HepG2 (cell line): Measurements from ENCODE around the gene SURF6. TPM values are rescaled to one million over a fixed set of nuclear protein-coding genes. Genes with fewer than 3 reads are reported as not detected.

Experiments used
- ATAC-seq: fragments of 200-7000 bp; cut with Tn5 transposase; 3 replicates; pipeline ENCODE4 v1.9.1; 2020; ENCODE audit warnings: mild to moderate bottlenecking, moderate library complexity
- BruUV-seq: library from RNA; stranded (reverse); fragments of 400-500 nt; replicated peaks from 2 replicates; lab custom pipeline; 2021; lab: Mats Ljungman, UMichigan
- CTCF ChIA-PET: fragments of 300-600 bp; formaldehyde crosslinking; extraction: SDS; loops from one replicate; lab custom pipeline; 2021; ENCODE audit warnings: low total read pairs, inconsistent platforms, low intra/inter-chr PET ratio; lab: Yijun Ruan, JAX
- POLR2A ChIA-PET: fragments of 350-600 bp; sonication (Branson Sonifier 250); formaldehyde crosslinking; loops from one replicate; lab custom pipeline; 2020; ENCODE audit warnings: antibody characterized with exemption, inconsistent platforms; lab: Yijun Ruan, JAX
- DNase-seq: peaks from one replicate; pipeline ENCODE4 v3.0.0-alpha.2; 2015; ENCODE audit warnings: low spot score
- FAIRE-seq: peaks from 3 replicates; lab custom pipeline; 2011; peaks lifted over from hg19 to GRCh38; lab: Jason Lieb, UNC
- H2AFZ ChIP-seq: one replicate; pipeline ENCODE4 v1.6.1; 2011; ENCODE audit warnings: low read length, inconsistent platforms
- H3K27ac ChIP-seq: fragments of 300-600 bp; 3 replicates; pipeline ENCODE4 v1.8.0; 2011; ENCODE audit warnings: mixed run types, mild to moderate bottlenecking, mixed read lengths, low read length, inconsistent platforms; ENCODE audit not compliant: insufficient read depth; ENCODE audit errors: extremely low read length
- H3K27me3 ChIP-seq, 2 experiments: fragments of 200-600 bp in 1 of 2; 2 replicates in 1 of 2; 3 replicates in 1 of 2; pipeline versions ENCODE4 v1.6.0 to v1.8.0; 2011; ENCODE audit warnings: low read length in 2 of 2, mild to moderate bottlenecking in 2 of 2, moderate library complexity in 2 of 2, inconsistent platforms in 1 of 2; ENCODE audit not compliant: insufficient read depth in 2 of 2, control insufficient read depth in 1 of 2
- H3K36me3 ChIP-seq, 2 experiments: fragments of 200-600 bp in 1 of 2; replicated peaks in 1 of 2; 2 replicates in 1 of 2; 3 replicates in 1 of 2; pipeline versions ENCODE4 v1.5.1 to v1.8.0; 2011; ENCODE audit warnings: low read length in 2 of 2, inconsistent platforms in 1 of 2; ENCODE audit not compliant: insufficient read depth in 2 of 2, control insufficient read depth in 1 of 2
- H3K4me1 ChIP-seq: 2 replicates; pipeline ENCODE4 v1.5.1; 2012; ENCODE audit warnings: low read length, inconsistent platforms; ENCODE audit not compliant: insufficient read depth
- H3K4me2 ChIP-seq: 2 replicates; pipeline ENCODE4 v1.6.0; 2011; ENCODE audit warnings: low read depth, low read length, inconsistent platforms
- H3K4me3 ChIP-seq, 3 experiments: fragments of 200-600 bp in 1 of 3; sonication (generic), shearing (Covaris generic) in 1 of 3; replicated peaks in 1 of 3; 2 replicates each; pipeline ENCODE4 v1.5.1; 2011 to 2016; ENCODE audit warnings: low read length in 3 of 3, inconsistent platforms in 2 of 3, low read depth in 2 of 3, mild to moderate bottlenecking in 2 of 3, control low read depth in 1 of 3, mixed read lengths in 1 of 3; ENCODE audit not compliant: insufficient read depth in 1 of 3
- H3K79me2 ChIP-seq: one replicate; pipeline ENCODE4 v1.6.1; 2011; ENCODE audit warnings: low read length, inconsistent platforms; ENCODE audit not compliant: insufficient read depth
- H3K9ac ChIP-seq: 2 replicates; pipeline ENCODE4 v1.6.0; 2011; ENCODE audit warnings: mild to moderate bottlenecking, low read depth, low read length, inconsistent platforms; ENCODE audit not compliant: insufficient read depth
- H3K9me3 ChIP-seq: 2 replicates; pipeline ENCODE4 v1.5.1; 2012; ENCODE audit warnings: mild to moderate bottlenecking, low read length
- H4K20me1 ChIP-seq: 2 replicates; pipeline ENCODE4 v1.6.0; 2011; ENCODE audit warnings: inconsistent platforms, mild to moderate bottlenecking, low read length, moderate library complexity; ENCODE audit not compliant: insufficient read depth
- GLI4 ChIP-seq: sonication (generic); formaldehyde crosslinking; IDR thresholded peaks from 2 replicates; pipeline ENCODE4 v1.5.1; 2020; ENCODE audit warnings: missing genetic modification reagents, mild to moderate bottlenecking, moderate library complexity, borderline replicate concordance
- HCFC1 ChIP-seq: fragments of 150-350 bp; IDR thresholded peaks from 2 replicates; pipeline ENCODE4 v1.6.1; 2014; ENCODE audit warnings: low read depth, low read length
- HNF4A ChIP-seq: sonication (generic); formaldehyde crosslinking; IDR thresholded peaks from 2 replicates; pipeline ENCODE4 v1.4.0; 2020; ENCODE audit warnings: missing genetic modification reagents
- HNF4G ChIP-seq, 2 experiments: sonication (generic) in 1 of 2; formaldehyde crosslinking in 1 of 2; IDR thresholded peaks; 2 replicates each; pipeline versions ENCODE4 v1.4.0 to v1.6.1; 2011 to 2020; ENCODE audit warnings: borderline replicate concordance in 2 of 2, low read depth in 2 of 2, mild to moderate bottlenecking in 2 of 2, low read length in 1 of 2, missing genetic modification reagents in 1 of 2, moderate library complexity in 1 of 2
- ISL2 ChIP-seq: sonication (generic); formaldehyde crosslinking; IDR thresholded peaks from 2 replicates; pipeline ENCODE4 v1.5.0; 2020; ENCODE audit warnings: missing genetic modification reagents
- NFE2L1 ChIP-seq: sonication (generic); formaldehyde crosslinking; IDR thresholded peaks from 2 replicates; pipeline ENCODE4 v1.4.0; 2020; ENCODE audit warnings: missing genetic modification reagents, mild to moderate bottlenecking, borderline replicate concordance
- POLR2A ChIP-seq, 2 experiments: IDR thresholded peaks; 2 replicates each; pipeline ENCODE4 v1.6.1; 2011; ENCODE audit warnings: low read depth in 2 of 2, low read length in 2 of 2, mild to moderate bottlenecking in 1 of 2, moderate library complexity in 1 of 2; ENCODE audit not compliant: insufficient read depth in 1 of 2
- REPIN1 ChIP-seq: sonication (generic); formaldehyde crosslinking; IDR thresholded peaks from 2 replicates; pipeline ENCODE4 v1.8.0; 2022; ENCODE audit warnings: missing genetic modification reagents, low read depth, mild to moderate bottlenecking, borderline replicate concordance
- THAP11 ChIP-seq: IDR thresholded peaks from 2 replicates; pipeline ENCODE4 v1.6.1; 2016; ENCODE audit warnings: missing biosample characterization, missing genetic modification reagents
- ZBTB3 ChIP-seq: sonication (generic); formaldehyde crosslinking; IDR thresholded peaks from 2 replicates; pipeline ENCODE4 v1.4.0; 2020; ENCODE audit warnings: low read depth, mild to moderate bottlenecking, moderate library complexity, missing genetic modification reagents, borderline replicate concordance
- ZBTB37 ChIP-seq: sonication (generic); formaldehyde crosslinking; IDR thresholded peaks from 2 replicates; pipeline ENCODE4 v1.4.0; 2020; ENCODE audit warnings: mild to moderate bottlenecking, missing genetic modification reagents
- ZC3H13 ChIP-seq: sonication (generic); formaldehyde crosslinking; IDR thresholded peaks from 2 replicates; pipeline ENCODE4 v1.8.1; 2023; ENCODE audit warnings: mild to moderate bottlenecking, missing genetic modification reagents, moderate library complexity
- ZNF407 ChIP-seq: sonication (generic); formaldehyde crosslinking; IDR thresholded peaks from one replicate; pipeline ENCODE4 v1.5.1; 2020; ENCODE audit warnings: mild to moderate bottlenecking, missing genetic modification reagents; ENCODE audit errors: not compliant biosample characterization
- ZNF605 ChIP-seq: sonication (generic); formaldehyde crosslinking; IDR thresholded peaks from 2 replicates; pipeline ENCODE4 v1.8.0; 2022; ENCODE audit warnings: mild to moderate bottlenecking, missing genetic modification reagents
- WGBS: methylation state at CpG from one replicate; pipeline ENCODE4 v1.1.6; 2017; ENCODE audit warnings: low lambda C conversion rate; 5-methylcytosine and 5-hydroxymethylcytosine counted together
- in situ Hi-C: cut with HindIII; loops from 2 replicates; pipeline ENCODE4 v1.10.0; 2017; ENCODE audit warnings: low pct_unique_long_range_greater_than_20kb; ENCODE audit not compliant: extremely low pct_ligation_motif_present
- intact Hi-C: fragments of 100-400 bp; cut with micrococcal nuclease; formaldehyde crosslinking; loops from one replicate; pipeline ENCODE4 v1.10.0; 2022; ENCODE audit not compliant: unreplicated experiment
- polyA plus RNA-seq, 8 experiments: library from polyadenylated mRNA; depleted of rRNA in 3 of 8; stranded (reverse) in 7 of 8; unstranded in 1 of 8; fragments of >200 nt; fragmentation: Illumina TruSeq in 4 of 8; extraction: Trizol in 4 of 8; gene quantifications; 2 replicates each; pipeline versions ENCODE4 v1.2.1 to v1.2.3, GENCODE V29; 2011 to 2016; ENCODE audit warnings: low read depth in 4 of 8, missing spikeins in 1 of 8, mixed read lengths in 1 of 8; ENCODE audit not compliant: insufficient read depth in 1 of 8
- total RNA-seq, 5 experiments: library from RNA; depleted of rRNA; stranded (reverse); fragments of >200 nt; fragmentation: Illumina TruSeq; extraction: Trizol; gene quantifications; 2 replicates each; pipeline ENCODE4 v1.2.3, GENCODE V29; 2016; ENCODE audit warnings: low read depth in 1 of 5

The SURF6 gene
- total and polyA plus RNA-seq, 2 of the 13 experiments (the other 11 are each of a cell fraction or from before 2014, with no cell fraction given) = 5.9 to 14.7 TPM

- Histone ChIP-seq H4K20me1 (peaks cover 11% of the 10 kb centered on the region), H3K4me3 (peak overlapping the region; percentile 82 to 100 (median 91); a peak in 5 of 6 replicates), H3K9me3 (no peaks in the 10 kb centered on the region), H3K4me2 (peak overlapping the region; percentile 97), H3K36me3 (peaks cover 13 to 65% of the 10 kb centered on the region in 2 experiments), H3K4me1 (peaks cover 29% of the 10 kb centered on the region), H3K27me3 (no peaks in the 10 kb centered on the region; a peak in 1 of 5 replicates), H3K27ac (peak overlapping the region; percentile 97), H2AFZ (no peak overlapping the region), H3K9ac (peak overlapping the region; percentile 99), H3K79me2 (peaks cover 34% of the 10 kb centered on the region)
- peak; percentile 13 for ATAC-seq
- in situ Hi-C loops (no loop called here), intact Hi-C loops (no loop called here)
- FAIRE-seq = no peak
- 60% methylated on average over 7 of the region's 15 CpGs for WGBS
- no TSS peak for BruUV-seq
- DNase-seq = no peak
- ChIA-PET POLR2A (interaction anchor here (0.8 kb wide), 1 partner anchor 9 kb away, joined by 3 read pairs; no protein-coding TSS in a partner anchor), CTCF (no interaction called here)
- TF ChIP-seq THAP11 (CRISPR knock-in tag) (no peak), ZBTB3 (CRISPR knock-in tag) (no peak), ZBTB37 (no peak), NFE2L1 (CRISPR knock-in tag) (no peak), HNF4G (IDR thresholded peaks at IDR 0.05; ENCODE audit: borderline replicate concordance, low read depth, low read length) (no peak), HNF4G (CRISPR knock-in tag; IDR thresholded peaks at IDR 0.05; ENCODE audit: borderline replicate concordance, low read depth) (no peak), POLR2A (IDR thresholded peaks at IDR 0.05; ENCODE audit: insufficient read depth in 1 of 2, low read depth in 2 of 2, low read length in 2 of 2) (0 out of 4 replicates have a peak, but pooled peaks of 1 of the 2 experiments have one; percentile 13), ZC3H13 (CRISPR knock-in tag) (no peak), ISL2 (CRISPR knock-in tag) (no peak), GLI4 (CRISPR knock-in tag) (0 out of 2 replicates have a peak, but pooled peaks have one; percentile 12), HCFC1 (no peak), ZNF605 (CRISPR knock-in tag) (no peak), HNF4A (CRISPR knock-in tag) (no peak), REPIN1 (no peak), ZNF407 (CRISPR knock-in tag) (no peak)
Observed at GRCh38 chr9:133346021-133346785, 10.2 kb upstream of the SURF6 start.
